Progenitor cell of endocrine pancreas (in vitro differentiated cells): ENCODE measurements around the gene TMEM150B. TPM values are rescaled to one million over a fixed set of nuclear protein-coding genes. Genes with fewer than 3 reads are reported as not detected.

Experiments
- DNase-seq: peaks from one replicate; pipeline ENCODE4 v3.0.0; 2021; ENCODE audit warnings: low spot score; ENCODE audit not compliant: unreplicated experiment
- H3K27ac Mint-ChIP-seq: 2 replicates; pipeline ENCODE4 v1.8.0; 2021; ENCODE audit warnings: mild to moderate bottlenecking, moderate library complexity, mixed read lengths
- H3K27me3 Mint-ChIP-seq: 2 replicates; pipeline ENCODE4 v1.8.0; 2021; ENCODE audit warnings: mixed read lengths
- H3K36me3 Mint-ChIP-seq: 2 replicates; pipeline ENCODE4 v1.8.0; 2022; ENCODE audit warnings: mixed read lengths; ENCODE audit not compliant: insufficient read depth
- H3K4me1 Mint-ChIP-seq: 2 replicates; pipeline ENCODE4 v1.8.0; 2021; ENCODE audit warnings: low read depth, mixed read lengths
- H3K4me3 Mint-ChIP-seq: 2 replicates; pipeline ENCODE4 v1.8.0; 2021; ENCODE audit warnings: low read depth, mild to moderate bottlenecking, moderate library complexity, mixed read lengths
- H3K9me3 Mint-ChIP-seq: 2 replicates; pipeline ENCODE4 v1.8.0; 2021; ENCODE audit warnings: low read depth, mixed read lengths
- CTCF ChIP-seq: fragments of 200-600 bp; sonication (generic); IDR thresholded peaks from one replicate; pipeline ENCODE4 v1.5.0; 2021; ENCODE audit warnings: antibody characterized with exemption, mild to moderate bottlenecking; ENCODE audit not compliant: unreplicated experiment
- total RNA-seq: library from RNA; stranded (reverse); gene quantifications from 2 replicates; pipeline ENCODE4 v1.2.1, GENCODE V29; 2021

TMEM150B gene
- total RNA-seq, 1 donor from 2014 or later: not detected

GRCh38 chr19:55302318-55302703, 22.8 kb downstream of the TMEM150B start:
- Mint-ChIP-seq H3K9me3 (no peaks in the 10 kb centered on the region), H3K4me3 (no peak overlapping the region), H3K27ac (no peak overlapping the region), H3K36me3 (peaks cover 17% of the 10 kb centered on the region), H3K4me1 (no peaks in the 10 kb centered on the region), H3K27me3 (no peaks in the 10 kb centered on the region)
- TF ChIP-seq CTCF: no peak
- no peak for DNase-seq

- Mint-ChIP-seq H3K4me3 (peak overlapping the region; percentile 31), H3K36me3 (peaks cover 17% of the 10 kb centered on the region), H3K4me1 (no peaks in the 10 kb centered on the region), H3K27me3 (no peaks in the 10 kb centered on the region), H3K9me3 (no peaks in the 10 kb centered on the region), H3K27ac (no peak overlapping the region)
- DNase-seq: peak; percentile 86
- TF ChIP-seq CTCF: peak; percentile 96
Observed at GRCh38 chr19:55301459-55302317, 23.5 kb downstream of the TMEM150B start.

GRCh38 chr19:55300886-55301458, 24.2 kb downstream of the TMEM150B start:
- Mint-ChIP-seq H3K4me3 (no peak overlapping the region), H3K9me3 (no peaks in the 10 kb centered on the region), H3K27ac (no peak overlapping the region), H3K4me1 (no peaks in the 10 kb centered on the region), H3K27me3 (no peaks in the 10 kb centered on the region), H3K36me3 (peaks cover 19% of the 10 kb centered on the region)
- no peak for DNase-seq
- TF ChIP-seq CTCF: no peak

- Mint-ChIP-seq H3K4me3 (no peak overlapping the region), H3K36me3 (peaks cover 18% of the 10 kb centered on the region)
Observed at GRCh38 chr19:55299991-55300390, 25.1 kb downstream of the TMEM150B start.

More at GRCh38 chr19:55299991-55300390, 25.1 kb downstream of the TMEM150B start:
- no peak for TF ChIP-seq CTCF
- Mint-ChIP-seq H3K27ac (no peak overlapping the region), H3K9me3 (no peaks in the 10 kb centered on the region), H3K4me1 (no peaks in the 10 kb centered on the region), H3K27me3 (no peaks in the 10 kb centered on the region)
- DNase-seq: no peak
